H9 (cell line): ENCODE results near the gene SYNPO. TPM values are rescaled to one million over a fixed set of nuclear protein-coding genes. Genes with fewer than 3 reads are reported as not detected.
A peak's percentile ranks its signal among the peaks of the same experiment; 100 is the strongest.

Experiments used
- DNase-seq: peaks from one replicate; pipeline ENCODE4 v3.0.0-alpha.2; 2017
- H2AFZ ChIP-seq: one replicate; pipeline ENCODE4 v1.6.1; 2013; ENCODE audit warnings: mild to moderate bottlenecking, low read length, control low read depth, moderate library complexity
- H2AK5ac ChIP-seq: 2 replicates; pipeline ENCODE4 v1.6.1; 2013; ENCODE audit warnings: low read length, control low read depth, mixed read lengths; ENCODE audit not compliant: insufficient read length
- H2BK120ac ChIP-seq: one replicate; pipeline ENCODE4 v1.6.1; 2013; ENCODE audit warnings: low read depth, mild to moderate bottlenecking, low read length, control low read depth, inconsistent platforms; ENCODE audit not compliant: poor library complexity, severe bottlenecking
- H2BK12ac ChIP-seq: 2 replicates; pipeline ENCODE4 v1.6.1; 2013; ENCODE audit warnings: low read length, control low read depth, mixed read lengths, low read depth; ENCODE audit not compliant: insufficient read length
- H2BK15ac ChIP-seq: 2 replicates; pipeline ENCODE4 v1.6.1; 2013; ENCODE audit warnings: low read depth, low read length, control low read depth
- H2BK20ac ChIP-seq: one replicate; pipeline ENCODE4 v1.6.1; 2013; ENCODE audit warnings: low read depth, mild to moderate bottlenecking, low read length, control low read depth, inconsistent platforms; ENCODE audit not compliant: poor library complexity, severe bottlenecking
- H2BK5ac ChIP-seq: 2 replicates; pipeline ENCODE4 v1.6.1; 2013; ENCODE audit warnings: low read length, control low read depth, mixed read lengths; ENCODE audit not compliant: insufficient read length
- H3K14ac ChIP-seq: 2 replicates; pipeline ENCODE4 v1.6.1; 2013; ENCODE audit warnings: low read length, control low read depth; ENCODE audit not compliant: insufficient read depth
- H3K18ac ChIP-seq: 2 replicates; pipeline ENCODE4 v1.6.1; 2013; ENCODE audit warnings: low read depth, mild to moderate bottlenecking, mixed read lengths, low read length, control low read depth; ENCODE audit not compliant: insufficient read length
- H3K23ac ChIP-seq: 2 replicates; pipeline ENCODE4 v1.6.1; 2013; ENCODE audit warnings: low read length, control low read depth, mixed read lengths, low read depth; ENCODE audit not compliant: insufficient read length
- H3K23me2 ChIP-seq: 2 replicates; pipeline ENCODE4 v1.6.1; 2013; ENCODE audit warnings: low read depth, mild to moderate bottlenecking, mixed read lengths, low read length, control low read depth; ENCODE audit not compliant: insufficient read length, poor library complexity, severe bottlenecking
- H3K27ac ChIP-seq: 2 replicates; pipeline ENCODE4 v1.5.1; 2013; ENCODE audit warnings: low read length, control low read depth, mixed read lengths, low read depth; ENCODE audit not compliant: insufficient read length
- H3K27me3 ChIP-seq: 2 replicates; pipeline ENCODE4 v1.6.1; 2013; ENCODE audit warnings: low read length, control low read depth, inconsistent platforms; ENCODE audit not compliant: insufficient read depth
- H3K4ac ChIP-seq: 2 replicates; pipeline ENCODE4 v1.6.1; 2013; ENCODE audit warnings: low read depth, mild to moderate bottlenecking, control low read depth, inconsistent platforms, low read length, moderate library complexity
- H3K4me1 ChIP-seq: 2 replicates; pipeline ENCODE4 v1.6.1; 2013; ENCODE audit warnings: low read length, control low read depth, inconsistent platforms; ENCODE audit not compliant: insufficient read depth
- H3K4me2 ChIP-seq: 2 replicates; pipeline ENCODE4 v1.6.1; 2013; ENCODE audit warnings: low read length, control low read depth, mixed read lengths; ENCODE audit not compliant: insufficient read length, insufficient read depth
- H3K56ac ChIP-seq: 2 replicates; pipeline ENCODE4 v1.6.1; 2013; ENCODE audit warnings: low read depth, mild to moderate bottlenecking, mixed read lengths, low read length, control low read depth; ENCODE audit not compliant: insufficient read length
- H3K79me1 ChIP-seq: 2 replicates; pipeline ENCODE4 v1.6.1; 2013; ENCODE audit warnings: low read depth, mild to moderate bottlenecking, moderate library complexity, low read length, control low read depth, inconsistent platforms; ENCODE audit not compliant: insufficient read depth, poor library complexity, severe bottlenecking
- H3K79me2 ChIP-seq: 2 replicates; pipeline ENCODE4 v1.6.1; 2013; ENCODE audit warnings: low read length, control low read depth, inconsistent platforms; ENCODE audit not compliant: insufficient read depth
- H3K9ac ChIP-seq: 2 replicates; pipeline ENCODE4 v1.6.1; 2013; ENCODE audit warnings: low read length, control low read depth, mixed read lengths; ENCODE audit not compliant: insufficient read length; ENCODE audit errors: extremely low read depth
- H3K9me3 ChIP-seq: one replicate; pipeline ENCODE4 v1.6.1; 2013; ENCODE audit warnings: low read depth, low read length, inconsistent platforms; ENCODE audit not compliant: control insufficient read depth
- H3T11ph ChIP-seq: one replicate; pipeline ENCODE4 v1.6.1; 2013; ENCODE audit warnings: mild to moderate bottlenecking, low read length, control low read depth, inconsistent platforms
- H4K20me1 ChIP-seq: one replicate; pipeline ENCODE4 v1.6.1; 2013; ENCODE audit not compliant: control insufficient read depth, insufficient read length, insufficient read depth
- H4K5ac ChIP-seq: 2 replicates; pipeline ENCODE4 v1.6.1; 2013; ENCODE audit warnings: low read depth, mild to moderate bottlenecking, mixed read lengths, low read length, control low read depth; ENCODE audit not compliant: insufficient read length
- H4K8ac ChIP-seq: replicated peaks from 2 replicates; pipeline ENCODE4 v1.6.1; 2013; ENCODE audit warnings: low read length, control low read depth, mixed read lengths, low read depth; ENCODE audit not compliant: insufficient read length
- H4K91ac ChIP-seq: 2 replicates; pipeline ENCODE4 v1.6.1; 2013; ENCODE audit warnings: low read depth, mild to moderate bottlenecking, moderate library complexity, mixed read lengths, low read length, control low read depth; ENCODE audit not compliant: insufficient read length
- H3K27ac Mint-ChIP-seq, 3 experiments: 2 replicates in 2 of 3; 3 replicates in 1 of 3; pipeline ENCODE4 v1.8.0; 2020 to 2021; ENCODE audit warnings: mixed read lengths in 3 of 3, mild to moderate bottlenecking in 1 of 3, moderate library complexity in 1 of 3
- H3K27me3 Mint-ChIP-seq: 2 replicates; pipeline ENCODE4 v1.8.0; 2021; ENCODE audit warnings: low read depth, mild to moderate bottlenecking, moderate library complexity, mixed read lengths
- H3K36me3 Mint-ChIP-seq, 3 experiments: 2 replicates in 2 of 3; 3 replicates in 1 of 3; pipeline ENCODE4 v1.8.0; 2020 to 2021; ENCODE audit warnings: low read depth in 3 of 3, mixed read lengths in 3 of 3; ENCODE audit not compliant: insufficient read depth in 1 of 3
- H3K4me1 Mint-ChIP-seq, 2 experiments: 2 replicates each; pipeline ENCODE4 v1.8.0; 2020; ENCODE audit warnings: mixed read lengths in 2 of 2
- H3K4me3 Mint-ChIP-seq, 2 experiments: 2 replicates in 1 of 2; 3 replicates in 1 of 2; pipeline ENCODE4 v1.8.0; 2020 to 2021; ENCODE audit warnings: mild to moderate bottlenecking in 2 of 2, mixed read lengths in 2 of 2, moderate library complexity in 1 of 2
- H3K9me3 Mint-ChIP-seq, 2 experiments: 2 replicates in 1 of 2; 3 replicates in 1 of 2; pipeline ENCODE4 v1.8.0; 2020; ENCODE audit warnings: mild to moderate bottlenecking in 2 of 2, mixed read lengths in 2 of 2, moderate library complexity in 1 of 2
- CTCF ChIP-seq: fragments of 200-600 bp; sonication (generic); conservative IDR thresholded peaks from 3 replicates; pipeline ENCODE4 v1.8.0; 2021; ENCODE audit warnings: antibody characterized with exemption, mild to moderate bottlenecking
- WGBS: extraction: QIAGEN DNeasy Blood & Tissue Kit; methylation state at CpG from one replicate; pipeline ENCODE4 v1.1.7; 2013; ENCODE audit warnings: missing lambda C conversion rate, low lambda C conversion rate, mixed read lengths; ENCODE audit not compliant: insufficient read length; ENCODE audit errors: extremely low coverage; 5-methylcytosine and 5-hydroxymethylcytosine counted together
- total RNA-seq: library from RNA; stranded (reverse); gene quantifications from 2 replicates; pipeline ENCODE4 v1.2.1, GENCODE V29; 2021

SYNPO gene
- total RNA-seq, 1 experiment from 2014 or later: 1.7 TPM

GRCh38 chr5:150651382-150651781 is 10.9 kb downstream of the SYNPO start:
- H4K5ac ChIP-seq: no peak overlapping the region
- WGBS: no CpG with 5 or more reads among the region's 1 CpG
- DNase-seq: no peak
- H3K4ac ChIP-seq: no peak overlapping the region
- no peak overlapping the region for H2BK15ac ChIP-seq
- no peak overlapping the region for H2BK5ac ChIP-seq
- H3K27me3 ChIP-seq: no peaks in the 10 kb centered on the region
- H3K4me1 ChIP-seq: no peaks in the 10 kb centered on the region
- no peak overlapping the region for H3K23ac ChIP-seq
- no peak overlapping the region for H2AFZ ChIP-seq
- no peak overlapping the region for H3K18ac ChIP-seq
- no peaks in the 10 kb centered on the region for H3K9me3 ChIP-seq
- no peak overlapping the region for H2BK12ac ChIP-seq
- H2BK20ac ChIP-seq: no peak overlapping the region
- H4K91ac ChIP-seq: no peak overlapping the region
- H3K27ac ChIP-seq: no peak overlapping the region
- no peaks in the 10 kb centered on the region for H3K79me1 ChIP-seq
- Mint-ChIP-seq H3K9me3 (no peaks in the 10 kb centered on the region), H3K27ac (peak overlapping the region in 1 of 3 experiments; percentile 59; a peak in 4 of 7 replicates), H3K27me3 (peaks cover 6% of the 10 kb centered on the region), H3K4me3 (peak overlapping the region in 1 of 2 experiments; percentile 11; a peak in 1 of 5 replicates), H3K36me3 (no peaks in the 10 kb centered on the region), H3K4me1 (peaks cover 21 to 32% of the 10 kb centered on the region in 2 experiments)
- no peak overlapping the region for H3K4me2 ChIP-seq
- peaks cover 4% of the 10 kb centered on the region for H3K23me2 ChIP-seq
- no peak for TF ChIP-seq CTCF
- no peak overlapping the region for H2BK120ac ChIP-seq
- H3K9ac ChIP-seq: no peak overlapping the region
- H3K14ac ChIP-seq: no peak overlapping the region; the same call in 1 of the 2 replicates
- no peaks in the 10 kb centered on the region for H3K79me2 ChIP-seq
- H2AK5ac ChIP-seq: no peak overlapping the region
- no peak overlapping the region for H3T11ph ChIP-seq
- H4K20me1 ChIP-seq: no peaks in the 10 kb centered on the region
- no peak overlapping the region for H4K8ac ChIP-seq
- no peak overlapping the region for H3K56ac ChIP-seq
